Neural cell (in vitro differentiated cells): ENCODE data around the gene CCND1. TPM values are rescaled to one million over a fixed set of nuclear protein-coding genes. Genes with fewer than 3 reads are reported as not detected.

Source experiments
- H2AFZ ChIP-seq: fragments of 200-600, 300-800 bp; sonication (generic), shearing (Covaris generic); 2 replicates; pipeline ENCODE4 v1.6.0; 2014; ENCODE audit warnings: low read depth, mild to moderate bottlenecking, antibody characterized with exemption, low read length, moderate library complexity
- H3F3A ChIP-seq: fragments of 200-600 bp; shearing (Covaris generic); 2 replicates; pipeline ENCODE4 v1.6.1; 2016; ENCODE audit warnings: mild to moderate bottlenecking, moderate library complexity, mixed read lengths, antibody characterized with exemption, low read length; ENCODE audit not compliant: insufficient read depth, poor library complexity, severe bottlenecking
- H3K27ac ChIP-seq: fragments of 200-600, 300-800 bp; sonication (generic), shearing (Covaris generic); 2 replicates; pipeline ENCODE4 v1.5.1; 2014; ENCODE audit warnings: mild to moderate bottlenecking, low read length, moderate library complexity
- H3K27me3 ChIP-seq: fragments of 300-800, 200-600 bp; sonication (generic), shearing (Covaris generic); 2 replicates; pipeline ENCODE4 v1.6.0; 2014; ENCODE audit warnings: mild to moderate bottlenecking, low read depth, low read length, moderate library complexity; ENCODE audit not compliant: insufficient read depth
- H3K36me3 ChIP-seq: fragments of 300-800, 200-600 bp; sonication (generic), shearing (Covaris generic); 2 replicates; pipeline ENCODE4 v1.5.1; 2014; ENCODE audit warnings: mild to moderate bottlenecking, antibody characterized with exemption, low read length, moderate library complexity; ENCODE audit not compliant: insufficient read depth
- H3K4me2 ChIP-seq: fragments of 300-800, 200-600 bp; sonication (generic), shearing (Covaris generic); 2 replicates; pipeline ENCODE4 v1.6.0; 2014; ENCODE audit warnings: mild to moderate bottlenecking, low read length
- H3K4me3 ChIP-seq: fragments of 300-800, 200-600 bp; sonication (generic), shearing (Covaris generic); 2 replicates; pipeline ENCODE4 v1.5.1; 2014; ENCODE audit warnings: mild to moderate bottlenecking, low read length, moderate library complexity
- H3K79me2 ChIP-seq: fragments of 200-600 bp; shearing (Covaris generic); replicated peaks from 2 replicates; pipeline ENCODE4 v1.6.0; 2014; ENCODE audit warnings: mild to moderate bottlenecking, low read length, moderate library complexity; ENCODE audit not compliant: insufficient read depth
- H3K9ac ChIP-seq: fragments of 300-800, 200-600 bp; sonication (generic), shearing (Covaris generic); 2 replicates; pipeline ENCODE4 v1.6.1; 2016; ENCODE audit warnings: mild to moderate bottlenecking, low read length, mixed read lengths
- H3K9me2 ChIP-seq: fragments of 200-600 bp; shearing (Covaris generic); 2 replicates; pipeline ENCODE4 v1.6.1; 2016; ENCODE audit warnings: mild to moderate bottlenecking, low read length, mixed read lengths; ENCODE audit not compliant: insufficient read depth
- H3K9me3 ChIP-seq: fragments of 200-600, 300-800 bp; sonication (generic), shearing (Covaris generic); 2 replicates; pipeline ENCODE4 v1.6.1; 2016; ENCODE audit warnings: mild to moderate bottlenecking, mixed run types, low read length, moderate library complexity, mixed read lengths
- H4K20me1 ChIP-seq: fragments of 200-600 bp; shearing (Covaris generic); 2 replicates; pipeline ENCODE4 v1.6.1; 2016; ENCODE audit warnings: mild to moderate bottlenecking, mixed run types; ENCODE audit not compliant: insufficient read depth
- CTCF ChIP-seq: fragments of 450-650 bp; IDR thresholded peaks from 2 replicates; pipeline ENCODE4 v1.5.1; 2014; ENCODE audit warnings: antibody characterized with exemption, mild to moderate bottlenecking, moderate library complexity; ENCODE audit not compliant: poor library complexity, severe bottlenecking
- EP300 ChIP-seq: fragments of 450-650 bp; conservative IDR thresholded peaks from 2 replicates; pipeline ENCODE4 v1.6.1; 2014; ENCODE audit warnings: antibody characterized with exemption, mild to moderate bottlenecking, moderate library complexity; ENCODE audit not compliant: poor library complexity, severe bottlenecking
- EZH2 ChIP-seq: fragments of 200-600, 300-800 bp; shearing (Covaris generic), sonication (generic); IDR thresholded peaks from 2 replicates; pipeline ENCODE4 v1.6.1; 2014; ENCODE audit warnings: antibody characterized with exemption, low read length, borderline replicate concordance, mild to moderate bottlenecking; ENCODE audit not compliant: insufficient read depth, poor library complexity, severe bottlenecking
- MXI1 ChIP-seq: fragments of 450-650 bp; conservative IDR thresholded peaks from 2 replicates; pipeline ENCODE4 v1.6.1; 2014; ENCODE audit warnings: antibody characterized with exemption, mild to moderate bottlenecking; ENCODE audit not compliant: poor library complexity, severe bottlenecking
- POLR2AphosphoS5 ChIP-seq: IDR thresholded peaks from 2 replicates; pipeline ENCODE4 v1.6.1; 2012
- REST ChIP-seq: IDR thresholded peaks from 2 replicates; pipeline ENCODE4 v1.6.1; 2012; ENCODE audit warnings: borderline replicate concordance
- SMC3 ChIP-seq: fragments of 450-650 bp; conservative IDR thresholded peaks from 2 replicates; pipeline ENCODE4 v1.6.1; 2014; ENCODE audit warnings: antibody characterized with exemption, mild to moderate bottlenecking, moderate library complexity; ENCODE audit not compliant: poor library complexity
- polyA plus RNA-seq: library from polyadenylated mRNA; depleted of rRNA; stranded (reverse); fragments of >200 nt; gene quantifications from 2 replicates; pipeline ENCODE4 v1.2.3, GENCODE V29; 2014

Gene CCND1
- polyA plus RNA-seq, 1 donor from 2014 or later: 2.7 TPM

- TF ChIP-seq CTCF (no peak), MXI1 (no peak)
Observed at GRCh38 chr11:69650081-69650831, 9.3 kb downstream of the CCND1 start (continued).

- Histone ChIP-seq H3K36me3 (no peaks in the 10 kb centered on the region), H3K27ac (no peak overlapping the region), H3K9me3 (no peaks in the 10 kb centered on the region), H3F3A (no peaks in the 10 kb centered on the region), H3K9me2 (no peaks in the 10 kb centered on the region), H3K9ac (no peak overlapping the region), H3K79me2 (no peaks in the 10 kb centered on the region), H3K4me2 (no peak overlapping the region), H3K4me3 (no peak overlapping the region), H3K27me3 (peaks cover 6% of the 10 kb centered on the region), H2AFZ (no peak overlapping the region), H4K20me1 (no peaks in the 10 kb centered on the region)
- no peak for TF ChIP-seq SMC3
- TF ChIP-seq REST: no peak
- TF ChIP-seq EP300: no peak
Observed at GRCh38 chr11:69650832-69651344, 9.9 kb downstream of the CCND1 start.

- Histone ChIP-seq H3K4me3 (no peak overlapping the region), H3F3A (no peaks in the 10 kb centered on the region), H3K9ac (no peak overlapping the region), H3K27me3 (no peaks in the 10 kb centered on the region), H3K9me2 (no peaks in the 10 kb centered on the region), H4K20me1 (no peaks in the 10 kb centered on the region), H3K36me3 (no peaks in the 10 kb centered on the region), H3K9me3 (no peaks in the 10 kb centered on the region), H3K79me2 (no peaks in the 10 kb centered on the region), H3K27ac (no peak overlapping the region), H2AFZ (no peak overlapping the region), H3K4me2 (no peak overlapping the region)
- no peak for TF ChIP-seq POLR2AphosphoS5
- no peak for TF ChIP-seq REST
- TF ChIP-seq MXI1: no peak
- no peak for TF ChIP-seq EZH2
- TF ChIP-seq SMC3: no peak
Observed at GRCh38 chr11:69651834-69652620, 11.1 kb downstream of the CCND1 start.
